ENCODE measurements around the gene PEX13. TPM values are rescaled to one million over a fixed set of nuclear protein-coding genes. Genes with fewer than 3 reads are reported as not detected.
"Not testable (repeated sequence)": the region's sequence is repeated elsewhere in the genome, so short reads cannot be mapped to it uniquely, and the experiment has no call there.

PEX13 gene
- total RNA-seq, 2 experiments from 2014 or later = 18.5 to 20.0 TPM

- Mint-ChIP-seq H3K4me1 (peaks cover 13% of the 10 kb centered on the region), H3K36me3 (peaks cover 21% of the 10 kb centered on the region), H3K9me3 (peaks cover 4% of the 10 kb centered on the region), H3K27me3 (no peaks in the 10 kb centered on the region), H3K27ac (no peak overlapping the region), H3K4me3 (no peak overlapping the region)
- DNase-seq = no peak
These were observed 25.9 kb upstream of the PEX13 start for GRCh38 chr2:60991644-60992043.

DNA sequence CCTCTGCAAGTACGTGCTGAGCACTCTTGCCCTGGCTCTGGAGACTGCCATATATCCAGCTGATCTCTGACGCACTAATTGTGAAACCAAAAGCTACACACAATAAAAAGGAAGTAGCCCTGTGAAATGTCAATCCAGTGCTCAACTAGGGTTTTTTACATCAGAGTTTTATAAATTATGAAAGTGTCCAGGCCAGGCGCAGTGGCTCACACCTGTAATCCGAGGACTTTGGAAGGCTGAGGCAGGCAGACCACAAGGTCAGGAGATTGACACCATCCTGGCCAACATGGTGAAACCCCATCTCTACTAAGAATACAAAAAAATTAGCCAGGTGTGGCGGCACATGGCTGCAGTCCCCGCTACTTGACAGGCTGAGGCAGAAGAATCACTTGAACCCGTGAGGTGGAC lies 24.5 kb upstream of the PEX13 start:
- no peak for DNase-seq
- H3K36me3 Mint-ChIP-seq = peaks cover 21% of the 10 kb centered on the region
- H3K9me3 Mint-ChIP-seq = peaks cover 4% of the 10 kb centered on the region
- no peaks in the 10 kb centered on the region for H3K27me3 Mint-ChIP-seq
- H3K4me1 Mint-ChIP-seq = peaks cover 13% of the 10 kb centered on the region
- H3K27ac Mint-ChIP-seq = peak overlapping the region; percentile 56
- peak overlapping the region; percentile 7 for H3K4me3 Mint-ChIP-seq

GRCh38 chr2:60994131-60994530 lies 23.4 kb upstream of the PEX13 start:
- H3K4me1 Mint-ChIP-seq = peaks cover 13% of the 10 kb centered on the region
- H3K4me3 Mint-ChIP-seq = no peak overlapping the region
- DNase-seq = no peak
- no peak overlapping the region for H3K27ac Mint-ChIP-seq
- H3K36me3 Mint-ChIP-seq = peaks cover 21% of the 10 kb centered on the region
- H3K9me3 Mint-ChIP-seq = peaks cover 4% of the 10 kb centered on the region
- no peaks in the 10 kb centered on the region for H3K27me3 Mint-ChIP-seq

- peaks cover 2% of the 10 kb centered on the region for H3K36me3 Mint-ChIP-seq
- peaks cover 2% of the 10 kb centered on the region for H3K4me1 Mint-ChIP-seq
- no peaks in the 10 kb centered on the region for H3K9me3 Mint-ChIP-seq
- no peak for DNase-seq
- H3K27me3 Mint-ChIP-seq = no peaks in the 10 kb centered on the region
- no peak overlapping the region for H3K27ac Mint-ChIP-seq
- H3K4me3 Mint-ChIP-seq = no peak overlapping the region
These were observed 18.6 kb upstream of the PEX13 start for GRCh38 chr2:60998628-60999545.

- Mint-ChIP-seq H3K36me3 (no peaks in the 10 kb centered on the region), H3K9me3 (no peaks in the 10 kb centered on the region), H3K4me3 (no peak overlapping the region), H3K27ac (no peak overlapping the region), H3K4me1 (no peaks in the 10 kb centered on the region), H3K27me3 (no peaks in the 10 kb centered on the region)
- no peak for DNase-seq
These were observed 11.8 kb upstream of the PEX13 start for GRCh38 chr2:61005736-61006135.

- H3K27ac Mint-ChIP-seq = no peak overlapping the region
- H3K4me3 Mint-ChIP-seq = no peak overlapping the region
- peaks cover under 1% of the 10 kb centered on the region for H3K4me1 Mint-ChIP-seq
- DNase-seq = no peak
- H3K27me3 Mint-ChIP-seq = no peaks in the 10 kb centered on the region
- no peaks in the 10 kb centered on the region for H3K36me3 Mint-ChIP-seq
- H3K9me3 Mint-ChIP-seq = no peaks in the 10 kb centered on the region
These were observed 10.9 kb upstream of the PEX13 start for GRCh38 chr2:61006486-61007105.

DNA sequence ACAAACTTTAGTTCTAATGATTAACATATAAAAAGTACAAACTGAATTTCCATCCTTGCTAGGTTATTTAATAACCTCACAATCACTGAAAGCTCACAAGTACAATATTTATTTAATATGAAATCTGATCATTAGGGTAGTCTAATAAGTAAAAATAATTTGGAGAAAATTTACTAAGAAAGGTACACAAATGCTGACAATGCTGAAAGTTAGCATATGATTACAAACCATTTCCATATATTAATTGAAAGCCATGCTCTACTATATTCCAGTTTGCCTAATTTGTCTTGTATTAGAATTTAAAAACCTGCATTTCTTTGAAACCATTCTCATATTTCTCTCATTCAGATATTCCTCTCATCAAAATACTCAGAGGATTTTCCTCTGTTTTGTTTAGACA lies 8.2 kb upstream of the PEX13 start:
- Mint-ChIP-seq H3K4me1 (peaks cover 13% of the 10 kb centered on the region), H3K27ac (no peak overlapping the region), H3K27me3 (no peaks in the 10 kb centered on the region), H3K36me3 (peaks cover 2% of the 10 kb centered on the region), H3K9me3 (no peaks in the 10 kb centered on the region), H3K4me3 (no peak overlapping the region)
- no peak for DNase-seq

DNA sequence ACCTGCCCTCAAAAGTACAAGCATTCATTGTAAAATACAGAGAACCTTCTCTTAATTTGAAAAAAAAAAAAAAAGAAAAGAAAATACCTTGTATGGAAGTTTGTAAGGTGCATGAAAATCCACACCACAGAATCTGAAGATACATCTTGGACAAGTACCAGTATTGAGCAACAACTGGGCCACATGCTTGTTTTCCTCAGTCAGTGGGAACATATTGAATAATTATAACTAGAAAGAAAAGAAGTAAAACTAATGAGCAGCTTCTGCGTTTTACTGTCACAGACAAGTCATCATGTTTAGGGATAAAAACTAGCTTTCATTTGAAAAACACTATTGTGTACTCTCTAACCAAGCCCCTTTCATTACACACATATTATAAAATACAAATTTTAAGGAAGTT lies 5.8 kb upstream of the PEX13 start:
- peaks cover 2% of the 10 kb centered on the region for H3K36me3 Mint-ChIP-seq
- no peaks in the 10 kb centered on the region for H3K27me3 Mint-ChIP-seq
- H3K4me1 Mint-ChIP-seq = peaks cover 28% of the 10 kb centered on the region
- no peak overlapping the region for H3K27ac Mint-ChIP-seq
- no peaks in the 10 kb centered on the region for H3K9me3 Mint-ChIP-seq
- no peak for DNase-seq
- no peak overlapping the region for H3K4me3 Mint-ChIP-seq

DNA sequence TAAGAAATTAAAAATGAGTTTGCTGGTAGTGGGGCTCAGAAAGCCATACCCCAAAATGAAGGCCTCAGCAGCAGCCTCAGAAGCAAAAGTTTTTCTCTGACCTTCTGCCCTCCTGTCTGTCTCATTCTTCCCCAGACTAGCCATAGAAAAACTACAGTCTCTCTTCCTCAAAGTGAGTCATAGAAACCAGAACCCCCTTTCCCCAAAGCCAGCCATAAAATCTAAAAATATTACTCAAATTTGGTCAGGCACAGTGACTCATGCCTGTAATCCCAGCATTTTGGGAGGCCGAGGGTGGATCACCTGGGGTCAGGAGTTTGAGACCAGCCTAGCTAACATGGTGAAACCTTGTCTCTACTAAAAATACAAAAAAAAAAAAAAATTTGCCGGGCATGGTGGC lies 5.2 kb upstream of the PEX13 start:
- not testable (repeated sequence) for H3K4me3 Mint-ChIP-seq, H3K27me3 Mint-ChIP-seq, H3K36me3 Mint-ChIP-seq, H3K9me3 Mint-ChIP-seq, H3K27ac Mint-ChIP-seq
- DNase-seq = peak; percentile 35
- H3K4me1 Mint-ChIP-seq = peaks cover 28% of the 10 kb centered on the region

DNA sequence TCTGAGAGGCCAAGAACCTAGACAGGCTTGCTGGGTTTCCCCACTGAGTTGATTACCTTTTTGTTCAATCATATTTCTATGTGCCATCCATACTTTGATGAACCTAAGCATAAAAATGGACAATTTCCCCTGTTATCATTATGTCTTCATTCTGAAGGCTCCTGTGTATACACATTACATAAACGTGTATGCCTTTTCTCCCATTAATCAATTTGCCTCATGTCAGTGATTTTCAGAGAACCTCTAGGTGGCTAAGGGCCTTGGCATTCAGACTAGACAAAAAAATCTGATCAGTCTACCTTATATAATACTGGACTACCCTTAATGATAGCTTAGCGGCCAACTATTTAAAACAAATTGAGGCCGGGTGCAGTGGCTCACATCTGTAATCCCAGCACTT lies 4.1 kb upstream of the PEX13 start:
- DNase-seq = no peak
- Mint-ChIP-seq H3K27ac (peak overlapping the region; percentile 60), H3K4me1 (peaks cover 28% of the 10 kb centered on the region), H3K36me3 (peaks cover 2% of the 10 kb centered on the region), H3K9me3 (no peaks in the 10 kb centered on the region), H3K4me3 (no peak overlapping the region), H3K27me3 (no peaks in the 10 kb centered on the region)

- Mint-ChIP-seq H3K4me3 (no peak overlapping the region), H3K27ac (no peak overlapping the region), H3K27me3 (no peaks in the 10 kb centered on the region), H3K9me3 (no peaks in the 10 kb centered on the region), H3K36me3 (peaks cover 2% of the 10 kb centered on the region), H3K4me1 (peaks cover 35% of the 10 kb centered on the region)
- no peak for DNase-seq
These were observed 2.8 kb upstream of the PEX13 start for GRCh38 chr2:61014763-61015162.

DNA sequence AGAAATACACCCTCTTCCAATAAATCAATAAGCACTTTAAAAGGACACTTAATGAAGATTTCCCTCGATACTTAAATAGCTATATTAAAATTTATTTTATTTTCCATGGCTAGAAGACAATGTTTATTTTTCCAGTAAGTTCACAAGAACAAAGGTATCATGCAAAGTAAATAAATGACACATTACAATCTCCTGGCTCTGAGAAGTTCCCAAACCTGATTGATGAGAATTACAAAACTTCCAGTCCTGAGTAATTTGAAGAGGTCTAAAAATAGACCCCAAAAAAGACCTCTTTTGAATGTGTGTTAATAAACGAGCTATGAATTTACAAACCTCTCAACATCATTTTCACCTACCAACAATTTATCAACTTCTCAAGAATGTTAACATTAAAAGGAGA lies 1.5 kb upstream of the PEX13 start:
- no peak overlapping the region for H3K27ac Mint-ChIP-seq
- no peaks in the 10 kb centered on the region for H3K9me3 Mint-ChIP-seq
- H3K27me3 Mint-ChIP-seq = no peaks in the 10 kb centered on the region
- peaks cover 41% of the 10 kb centered on the region for H3K4me1 Mint-ChIP-seq
- peaks cover 8% of the 10 kb centered on the region for H3K36me3 Mint-ChIP-seq
- no peak for DNase-seq
- H3K4me3 Mint-ChIP-seq = peak overlapping the region; percentile 98

DNA sequence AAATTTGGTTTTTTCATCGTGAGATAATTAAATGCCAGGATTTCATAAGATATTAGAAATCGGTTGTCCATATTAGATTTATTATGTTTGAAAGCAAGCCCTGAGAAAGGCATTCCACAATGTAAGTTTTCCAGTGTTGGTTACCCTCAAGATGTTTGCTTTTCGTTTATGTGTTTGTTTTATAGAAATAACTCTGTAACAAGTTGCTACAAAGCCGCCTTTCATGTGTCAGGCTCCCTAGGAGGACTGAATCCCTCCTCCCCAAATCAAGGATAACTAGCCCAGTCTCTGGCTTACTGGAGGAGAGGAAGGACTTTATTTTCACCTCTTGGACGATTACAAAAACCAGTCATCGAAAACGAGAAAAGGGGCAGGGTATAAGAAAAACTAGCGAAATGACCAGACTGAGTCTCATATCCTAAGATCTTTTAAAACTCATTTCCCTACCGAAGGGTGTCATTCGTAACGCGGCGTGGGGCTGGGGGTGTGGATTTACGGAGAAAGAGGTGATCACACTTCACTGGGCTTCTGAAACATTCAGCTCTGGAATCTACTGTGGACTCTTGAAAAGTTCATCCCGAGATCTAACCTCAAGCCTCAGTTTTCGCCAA lies 1.0 kb upstream of the PEX13 start:
- H3K4me1 Mint-ChIP-seq = peaks cover 42% of the 10 kb centered on the region
- H3K4me3 Mint-ChIP-seq = peak overlapping the region; percentile 98
- H3K27ac Mint-ChIP-seq = peak overlapping the region; percentile 97
- DNase-seq = peak; percentile 46
- no peaks in the 10 kb centered on the region for H3K9me3 Mint-ChIP-seq
- no peaks in the 10 kb centered on the region for H3K27me3 Mint-ChIP-seq
- H3K36me3 Mint-ChIP-seq = peaks cover 12% of the 10 kb centered on the region

- Mint-ChIP-seq H3K9me3 (peaks cover 2% of the 10 kb centered on the region), H3K4me1 (peaks cover 38% of the 10 kb centered on the region), H3K27ac (peak overlapping the region; percentile 97), H3K4me3 (peak overlapping the region; percentile 98), H3K27me3 (no peaks in the 10 kb centered on the region), H3K36me3 (peaks cover 18% of the 10 kb centered on the region)
- DNase-seq = peak; percentile 74
These were observed 441 bp upstream of the PEX13 start for GRCh38 chr2:61017003-61017555.

GRCh38 chr2:61018318-61018755 lies 817 bp downstream of the PEX13 start:
- peak overlapping the region; percentile 97 for H3K27ac Mint-ChIP-seq
- DNase-seq = no peak
- peaks cover 3% of the 10 kb centered on the region for H3K9me3 Mint-ChIP-seq
- H3K36me3 Mint-ChIP-seq = peaks cover 24% of the 10 kb centered on the region
- H3K27me3 Mint-ChIP-seq = no peaks in the 10 kb centered on the region
- H3K4me1 Mint-ChIP-seq = peaks cover 31% of the 10 kb centered on the region
- H3K4me3 Mint-ChIP-seq = peak overlapping the region; percentile 98
